Retinal pigment epithelial cell (primary cell): Measurements from ENCODE around the gene DZIP1.

Source experiments
- DNase-seq: peaks from one replicate; pipeline ENCODE4 v3.0.0-alpha.2; 2010; ENCODE audit warnings: low read depth
- H3K4me3 ChIP-seq: 2 replicates; pipeline ENCODE4 v1.5.1; 2011; ENCODE audit warnings: mild to moderate bottlenecking, low read length, control low read depth, moderate library complexity
- TF ChIP-seq, protein P1 (sequence below): conservative IDR thresholded peaks from 2 replicates; pipeline ENCODE4 v1.5.1; 2011; ENCODE audit warnings: low read depth, low read length, control low read depth, inconsistent platforms

DZIP1 gene

DNA sequence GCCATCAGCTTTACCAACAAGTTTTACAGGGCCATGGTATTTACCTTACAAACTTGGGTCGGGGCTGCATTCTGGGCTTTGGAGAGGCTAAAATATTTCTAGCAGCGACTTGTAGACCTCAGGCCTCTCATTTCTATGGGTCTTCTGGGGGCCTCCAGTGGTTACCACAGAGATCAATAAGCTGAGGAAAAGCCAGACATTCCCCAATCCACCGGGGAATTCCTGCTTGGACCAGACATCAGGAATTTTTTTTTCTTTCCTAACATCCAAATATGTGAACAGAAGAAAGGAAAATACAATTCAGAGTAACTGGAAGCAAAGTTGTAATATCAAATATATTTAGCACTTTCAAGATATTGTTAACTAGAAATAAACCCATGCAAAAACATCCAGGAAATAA lies 1.5 kb downstream of the DZIP1 start:
- DNase-seq: no peak
- TF ChIP-seq, protein P1, sequence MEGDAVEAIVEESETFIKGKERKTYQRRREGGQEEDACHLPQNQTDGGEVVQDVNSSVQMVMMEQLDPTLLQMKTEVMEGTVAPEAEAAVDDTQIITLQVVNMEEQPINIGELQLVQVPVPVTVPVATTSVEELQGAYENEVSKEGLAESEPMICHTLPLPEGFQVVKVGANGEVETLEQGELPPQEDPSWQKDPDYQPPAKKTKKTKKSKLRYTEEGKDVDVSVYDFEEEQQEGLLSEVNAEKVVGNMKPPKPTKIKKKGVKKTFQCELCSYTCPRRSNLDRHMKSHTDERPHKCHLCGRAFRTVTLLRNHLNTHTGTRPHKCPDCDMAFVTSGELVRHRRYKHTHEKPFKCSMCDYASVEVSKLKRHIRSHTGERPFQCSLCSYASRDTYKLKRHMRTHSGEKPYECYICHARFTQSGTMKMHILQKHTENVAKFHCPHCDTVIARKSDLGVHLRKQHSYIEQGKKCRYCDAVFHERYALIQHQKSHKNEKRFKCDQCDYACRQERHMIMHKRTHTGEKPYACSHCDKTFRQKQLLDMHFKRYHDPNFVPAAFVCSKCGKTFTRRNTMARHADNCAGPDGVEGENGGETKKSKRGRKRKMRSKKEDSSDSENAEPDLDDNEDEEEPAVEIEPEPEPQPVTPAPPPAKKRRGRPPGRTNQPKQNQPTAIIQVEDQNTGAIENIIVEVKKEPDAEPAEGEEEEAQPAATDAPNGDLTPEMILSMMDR: no peak
- H3K4me3 ChIP-seq: peak overlapping the region; percentile 71

GRCh38 chr13:95642028-95642621 lies 2.4 kb downstream of the DZIP1 start:
- TF ChIP-seq, protein P1: no peak
- DNase-seq: peak; percentile 15
- H3K4me3 ChIP-seq: peak overlapping the region; percentile 71

- no peak for DNase-seq
- peak overlapping the region; percentile 71 for H3K4me3 ChIP-seq
- TF ChIP-seq, protein P1: no peak
Observed at GRCh38 chr13:95641291-95642027, 3.0 kb downstream of the DZIP1 start.

GRCh38 chr13:95636853-95637252 lies 7.7 kb downstream of the DZIP1 start:
- no peak overlapping the region for H3K4me3 ChIP-seq
- DNase-seq: no peak
- TF ChIP-seq, protein P1: no peak

GRCh38 chr13:95630593-95630992 lies 13.9 kb downstream of the DZIP1 start:
- TF ChIP-seq, protein P1: no peak
- H3K4me3 ChIP-seq: no peak overlapping the region
- no peak for DNase-seq

- DNase-seq: no peak
- TF ChIP-seq, protein P1: no peak
- H3K4me3 ChIP-seq: no peak overlapping the region
Observed at GRCh38 chr13:95629071-95629470, 15.4 kb downstream of the DZIP1 start.

DNA sequence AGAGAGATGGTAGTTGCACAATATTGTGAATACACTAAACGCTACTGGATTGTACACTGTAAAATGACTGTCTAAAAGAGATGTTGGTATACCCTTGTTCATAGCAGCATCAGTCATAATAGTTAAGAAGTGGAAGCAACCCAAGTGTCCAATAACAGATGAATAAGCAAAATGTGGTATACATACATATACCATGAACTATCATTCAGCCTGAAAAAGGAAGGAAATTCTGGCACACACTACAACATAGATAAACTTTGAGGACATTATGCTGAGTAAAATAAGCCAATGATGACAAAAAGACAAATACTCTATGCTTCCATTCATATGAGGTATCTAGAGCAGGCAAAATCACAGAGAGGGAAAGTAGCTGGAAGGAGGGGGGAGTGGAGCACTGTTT lies 16.0 kb downstream of the DZIP1 start:
- no peak for DNase-seq
- TF ChIP-seq, protein P1: no peak

More for the DNA sequence above, 16.0 kb downstream of the DZIP1 start:
- no peak overlapping the region for H3K4me3 ChIP-seq
